NT2/D1 (cell line): ENCODE measurements around the gene GCDH.

Source experiments
- SUZ12 ChIP-seq: IDR thresholded peaks from 2 replicates; pipeline ENCODE4 v1.6.1; 2011; ENCODE audit not compliant: insufficient read length, insufficient read depth; ENCODE audit errors: extremely low read depth
- YY1 ChIP-seq: IDR thresholded peaks from 2 replicates; pipeline ENCODE4 v1.6.1; 2011; ENCODE audit not compliant: insufficient read length, insufficient read depth
- ZNF274 ChIP-seq: IDR thresholded peaks from 2 replicates; pipeline ENCODE4 v1.6.1; 2011; ENCODE audit warnings: mild to moderate bottlenecking, low read depth, low read length

DNA sequence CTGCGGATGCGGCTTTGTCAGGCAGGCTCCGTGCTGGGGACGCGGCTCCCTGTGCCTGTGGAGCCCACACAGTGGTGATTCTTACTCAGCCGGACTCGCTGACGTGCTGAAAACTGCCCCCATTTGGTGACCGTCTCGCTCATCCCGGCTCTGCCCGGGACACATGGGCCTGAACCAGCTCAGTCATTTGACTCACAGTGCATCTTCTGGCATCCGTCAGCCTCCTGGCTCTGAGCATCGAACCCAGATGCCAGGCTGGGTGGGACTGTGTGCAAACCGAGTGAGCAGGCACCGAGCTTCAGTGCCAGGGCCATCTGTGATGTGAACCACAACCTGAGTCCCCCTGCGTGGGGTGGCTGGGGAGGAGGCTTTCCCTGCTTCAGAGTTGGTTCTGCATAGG is 5.5 kb downstream of the GCDH start:
- no peak for TF ChIP-seq SUZ12
- no peak for TF ChIP-seq YY1
- TF ChIP-seq ZNF274: no peak
